ENCODE results near the gene MPV17L.
"Not testable (repeated sequence)": the region's sequence is repeated elsewhere in the genome, so short reads cannot be mapped to it uniquely, and the experiment has no call there.

MPV17L gene

GRCh38 chr16:15398618-15399316, 3.2 kb downstream of the MPV17L start:
- H3K27ac ChIP-seq = no peak overlapping the region
- DNase-seq (ENCODE audit: low spot score) = no peak
- H3K4me3 ChIP-seq = no peak overlapping the region
- TF ChIP-seq, protein P1, sequence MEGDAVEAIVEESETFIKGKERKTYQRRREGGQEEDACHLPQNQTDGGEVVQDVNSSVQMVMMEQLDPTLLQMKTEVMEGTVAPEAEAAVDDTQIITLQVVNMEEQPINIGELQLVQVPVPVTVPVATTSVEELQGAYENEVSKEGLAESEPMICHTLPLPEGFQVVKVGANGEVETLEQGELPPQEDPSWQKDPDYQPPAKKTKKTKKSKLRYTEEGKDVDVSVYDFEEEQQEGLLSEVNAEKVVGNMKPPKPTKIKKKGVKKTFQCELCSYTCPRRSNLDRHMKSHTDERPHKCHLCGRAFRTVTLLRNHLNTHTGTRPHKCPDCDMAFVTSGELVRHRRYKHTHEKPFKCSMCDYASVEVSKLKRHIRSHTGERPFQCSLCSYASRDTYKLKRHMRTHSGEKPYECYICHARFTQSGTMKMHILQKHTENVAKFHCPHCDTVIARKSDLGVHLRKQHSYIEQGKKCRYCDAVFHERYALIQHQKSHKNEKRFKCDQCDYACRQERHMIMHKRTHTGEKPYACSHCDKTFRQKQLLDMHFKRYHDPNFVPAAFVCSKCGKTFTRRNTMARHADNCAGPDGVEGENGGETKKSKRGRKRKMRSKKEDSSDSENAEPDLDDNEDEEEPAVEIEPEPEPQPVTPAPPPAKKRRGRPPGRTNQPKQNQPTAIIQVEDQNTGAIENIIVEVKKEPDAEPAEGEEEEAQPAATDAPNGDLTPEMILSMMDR (IDR thresholded peaks at IDR 0.05) = no peak

- no peak for DNase-seq (ENCODE audit: low spot score)
- TF ChIP-seq, protein P1 (IDR thresholded peaks at IDR 0.05) = no peak
- Histone ChIP-seq H3K4me3 (no peak overlapping the region), H3K27ac (no peak overlapping the region)
These were observed 3.8 kb downstream of the MPV17L start for GRCh38 chr16:15399317-15399716.

DNA sequence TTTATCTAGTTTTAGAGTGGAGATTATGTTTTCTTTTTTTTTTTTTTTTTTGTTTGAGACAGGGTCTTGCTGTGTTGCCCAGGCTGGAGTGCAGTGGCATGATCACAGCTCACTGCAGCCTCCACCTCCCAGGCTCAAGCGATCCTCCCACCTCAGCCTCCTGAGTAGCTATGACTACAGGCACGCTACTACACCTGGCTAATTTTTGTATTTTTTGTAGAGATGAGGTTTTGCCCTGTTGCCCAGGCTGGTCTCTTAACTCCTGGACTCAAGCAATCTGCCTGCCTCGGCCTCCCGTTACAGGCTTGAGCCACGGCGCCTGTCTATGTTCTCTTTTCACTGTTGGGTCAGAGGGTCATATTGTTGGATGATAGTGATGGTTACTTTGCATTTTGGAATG, 4.8 kb downstream of the MPV17L start:
- not testable (repeated sequence) for DNase-seq (ENCODE audit: low spot score)

DNA sequence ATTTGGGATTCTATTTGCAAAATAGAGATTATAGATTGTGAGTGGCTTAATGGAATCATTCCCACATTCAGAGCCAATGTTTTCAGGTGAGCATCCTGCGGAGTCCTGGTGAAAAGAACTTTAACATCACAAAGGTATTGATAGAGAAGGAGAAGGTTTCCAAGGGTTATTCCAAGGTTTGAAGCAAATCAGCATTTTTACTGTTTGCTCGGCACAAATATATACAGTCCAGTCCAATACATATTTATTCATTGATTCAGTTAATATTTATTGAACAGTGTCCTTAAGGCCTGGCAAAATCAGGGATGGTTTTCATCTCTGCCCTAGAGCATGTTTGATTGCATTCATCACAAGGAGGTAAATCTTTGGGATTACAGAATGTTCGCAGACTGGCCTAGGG, 6.4 kb downstream of the MPV17L start:
- TF ChIP-seq, protein P1 (IDR thresholded peaks at IDR 0.05) = no peak
- no peak for DNase-seq (ENCODE audit: low spot score)
- H3K4me3 ChIP-seq = no peak overlapping the region
- H3K27ac ChIP-seq = no peak overlapping the region

More for the DNA sequence above, 4.8 kb downstream of the MPV17L start:
- not testable (repeated sequence) for H3K4me3 ChIP-seq, H3K27ac ChIP-seq

DNA sequence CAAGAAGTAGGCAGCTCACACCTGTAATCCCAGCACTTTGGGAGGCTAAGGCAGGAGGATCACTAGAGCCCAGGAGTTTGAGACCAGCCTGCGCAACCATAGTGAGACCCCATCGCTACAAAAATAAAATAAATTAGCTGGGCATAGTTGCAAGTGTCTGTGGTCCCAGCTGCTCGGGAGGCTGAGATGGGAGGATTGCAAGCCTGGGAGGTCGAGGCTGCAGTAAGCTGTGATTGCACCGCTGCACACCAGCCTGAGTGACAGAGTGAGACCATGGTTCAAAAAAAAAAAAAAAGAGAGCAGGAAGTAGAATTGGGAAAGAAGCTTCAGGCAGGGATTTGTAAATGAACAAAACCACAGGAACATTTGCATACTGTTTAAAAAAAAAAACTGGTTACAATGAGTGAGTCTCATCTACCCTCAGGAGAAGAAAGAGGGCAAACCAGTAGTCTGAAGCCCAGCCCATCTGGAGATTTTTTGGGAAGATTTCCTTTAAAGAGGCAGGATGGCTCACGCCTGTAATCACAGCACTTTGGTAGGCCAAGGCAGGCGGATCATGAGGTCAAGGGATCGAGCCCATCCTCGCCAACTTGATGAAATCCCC, 7.9 kb downstream of the MPV17L start:
- no peak for DNase-seq (ENCODE audit: low spot score)
- TF ChIP-seq, protein P1 (IDR thresholded peaks at IDR 0.05) = no peak
- H3K4me3 ChIP-seq = no peak overlapping the region
- no peak overlapping the region for H3K27ac ChIP-seq

DNA sequence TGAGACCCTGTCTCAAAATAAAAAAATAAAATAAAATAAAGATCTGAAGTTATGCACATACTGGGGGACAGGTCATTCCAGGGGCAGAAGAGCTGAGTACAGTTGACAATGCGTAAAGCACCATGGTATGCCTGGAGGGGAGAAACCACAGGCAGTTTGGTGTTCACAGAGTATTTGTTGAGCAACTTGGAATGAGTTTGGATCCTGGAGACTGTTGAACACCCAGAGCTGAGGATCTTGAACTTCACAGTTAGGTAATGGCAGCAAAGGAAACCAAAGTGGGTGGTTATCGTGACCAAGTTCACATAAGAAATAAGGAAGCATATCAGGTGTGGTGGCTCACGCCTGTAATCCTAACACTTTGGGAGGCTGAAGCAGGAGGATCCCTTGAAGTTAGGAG, 8.5 kb downstream of the MPV17L start:
- DNase-seq (ENCODE audit: low spot score); H3K4me3 ChIP-seq: not testable (repeated sequence)
- peak overlapping the region in 1 of 2 donors; percentile 13 for H3K27ac ChIP-seq

GRCh38 chr16:15404792-15405191, 9.2 kb downstream of the MPV17L start:
- TF ChIP-seq, protein P1 (IDR thresholded peaks at IDR 0.05) = no peak
- H3K4me3 ChIP-seq = no peak overlapping the region
- DNase-seq (ENCODE audit: low spot score) = no peak
- peak overlapping the region in 1 of 2 donors; percentile 13 for H3K27ac ChIP-seq

- not testable (repeated sequence) for DNase-seq (ENCODE audit: low spot score); H3K27ac ChIP-seq; H3K4me3 ChIP-seq
These were observed 12.2 kb downstream of the MPV17L start for GRCh38 chr16:15407756-15408155.

- H3K4me3 ChIP-seq; DNase-seq (ENCODE audit: low spot score); H3K27ac ChIP-seq: not testable (repeated sequence)
These were observed 13.9 kb downstream of the MPV17L start for GRCh38 chr16:15409476-15409875.
